Uterine smooth muscle cell (primary cell): ENCODE measurements around the gene SEC23IP. TPM values are rescaled to one million over a fixed set of nuclear protein-coding genes. Genes with fewer than 3 reads are reported as not detected.

Experiments
- total RNA-seq: library from RNA; depleted of rRNA; stranded (reverse); fragments of >200 nt; gene quantifications from 2 replicates; pipeline ENCODE4 v1.2.3, GENCODE V29; 2014

SEC23IP gene
- total RNA-seq, result 22.0 and 24.5 TPM in 2 replicates

GRCh38 chr10:119892188-119893065 is at the start of gene SEC23IP:
Gene SEC23IP (plus strand): TSS chr10:119892730. CDS start chr10:119892783, 53 bp downstream.

GRCh38 chr10:119872610-119872859 is 20.0 kb upstream of the SEC23IP start, which contains the start of gene MCMBP:
Gene MCMBP (minus strand): TSS chr10:119872843. CDS start chr10:119872584, 259 bp downstream.

Other genes starting within 250 kb of the SEC23IP start
- 11.7 and 13.7 TPM in 2 replicates for gene BAG3, start 241.3 kb upstream of the SEC23IP start, total RNA-seq
- 23.5 and 23.7 TPM in 2 replicates for gene INPP5F, start 166.7 kb upstream of the SEC23IP start, total RNA-seq
- 51.1 and 79.0 TPM in 2 replicates for gene MCMBP, start 19.9 kb upstream of the SEC23IP start, total RNA-seq